ENCODE measurements around the gene SBNO1.

The SBNO1 gene

GRCh38 chr12:123399255-123399617, 34.6 kb upstream of the SBNO1 start:
- no peaks in the 10 kb centered on the region for H3K9me3 ChIP-seq (replicated peaks in 1 of 2; ENCODE audit: control insufficient read depth in 2 of 2, insufficient read depth in 1 of 2, low read depth in 1 of 2, low read length in 2 of 2)
- WGBS, 2 donors (ENCODE audit: extremely low coverage in 2 of 2, insufficient read length in 2 of 2, insufficient replicate concordance in 1 of 2), result no CpG with 5 or more reads among the region's 6 CpGs
- no peak overlapping the region for H3K23ac ChIP-seq (ENCODE audit: low read depth, low read length, poor library complexity)
- H4K8ac ChIP-seq (ENCODE audit: low read depth, low read length), result no peak overlapping the region
- H3K9ac ChIP-seq (ENCODE audit: low read depth, low read length, poor library complexity), result no peak overlapping the region
- no peak overlapping the region for H3K18ac ChIP-seq (ENCODE audit: low read length)
- no peak overlapping the region for H3K27ac ChIP-seq (replicated peaks; ENCODE audit: low read length)
- H3K4ac ChIP-seq (ENCODE audit: low read length), result no peak overlapping the region
- peaks cover 0 to 7% of the 10 kb centered on the region in 2 donors for H3K4me1 ChIP-seq (ENCODE audit: control insufficient read depth in 2 of 2, insufficient read depth in 1 of 2, low read depth in 1 of 2, low read length in 2 of 2)
- no peak overlapping the region for H2BK120ac ChIP-seq (ENCODE audit: low read depth, low read length)
- H3K14ac ChIP-seq (ENCODE audit: low read length), result no peak overlapping the region
- peaks cover 51 to 85% of the 10 kb centered on the region in 2 donors for H3K36me3 ChIP-seq (replicated peaks in 1 of 2; ENCODE audit: control insufficient read depth in 2 of 2, insufficient read depth in 2 of 2, low read length in 2 of 2)
- no peak overlapping the region for H2AFZ ChIP-seq (ENCODE audit: low read length)
- no peak overlapping the region for H3K4me2 ChIP-seq (ENCODE audit: insufficient read depth, low read length, poor library complexity, severe bottlenecking)
- no peak overlapping the region for H4K91ac ChIP-seq (ENCODE audit: low read depth, low read length, poor library complexity)
- H2AK5ac ChIP-seq (ENCODE audit: low read depth, low read length), result no peak overlapping the region
- H3K79me1 ChIP-seq (ENCODE audit: low read depth, low read length), result peaks cover 18% of the 10 kb centered on the region
- H2BK5ac ChIP-seq (ENCODE audit: low read length), result no peak overlapping the region
- H2BK15ac ChIP-seq (ENCODE audit: low read length), result no peak overlapping the region
- H3K27me3 ChIP-seq (ENCODE audit: control insufficient read depth in 3 of 3, insufficient read depth in 3 of 3, low read depth in 1 of 3, low read length in 3 of 3), result no peaks in the 10 kb centered on the region
- H3K4me3 ChIP-seq (ENCODE audit: low read length in 2 of 2), result no peak overlapping the region
- no peak overlapping the region for H2BK12ac ChIP-seq (ENCODE audit: low read length)
- DNase-seq (ENCODE audit: low spot score), result no peak

- peaks cover 18% of the 10 kb centered on the region for H3K79me1 ChIP-seq (ENCODE audit: low read depth, low read length)
- H3K4me1 ChIP-seq (ENCODE audit: control insufficient read depth in 2 of 2, insufficient read depth in 1 of 2, low read depth in 1 of 2, low read length in 2 of 2), result peaks cover 0 to 7% of the 10 kb centered on the region in 2 donors
- DNase-seq (ENCODE audit: low spot score), result no peak
- no CpG with 5 or more reads among the region's 14 CpGs for WGBS, 2 donors (ENCODE audit: extremely low coverage in 2 of 2, insufficient read length in 2 of 2, insufficient replicate concordance in 1 of 2)
- H3K14ac ChIP-seq (ENCODE audit: low read length), result no peak overlapping the region
- no peak overlapping the region for H2AK5ac ChIP-seq (ENCODE audit: low read depth, low read length)
- H4K91ac ChIP-seq (ENCODE audit: low read depth, low read length, poor library complexity), result no peak overlapping the region
- no peak overlapping the region for H2AFZ ChIP-seq (ENCODE audit: low read length)
- H3K4me2 ChIP-seq (ENCODE audit: insufficient read depth, low read length, poor library complexity, severe bottlenecking), result no peak overlapping the region
- H4K8ac ChIP-seq (ENCODE audit: low read depth, low read length), result no peak overlapping the region
- no peak overlapping the region for H3K18ac ChIP-seq (ENCODE audit: low read length)
- H2BK12ac ChIP-seq (ENCODE audit: low read length), result no peak overlapping the region
- peak overlapping the region; percentile 23 for H3K23ac ChIP-seq (ENCODE audit: low read depth, low read length, poor library complexity)
- no peak overlapping the region for H2BK120ac ChIP-seq (ENCODE audit: low read depth, low read length)
- H3K9ac ChIP-seq (ENCODE audit: low read depth, low read length, poor library complexity), result peak overlapping the region; percentile 16
- H2BK5ac ChIP-seq (ENCODE audit: low read length), result no peak overlapping the region
- H3K9me3 ChIP-seq (replicated peaks in 1 of 2; ENCODE audit: control insufficient read depth in 2 of 2, insufficient read depth in 1 of 2, low read depth in 1 of 2, low read length in 2 of 2), result no peaks in the 10 kb centered on the region
- no peak overlapping the region for H3K4ac ChIP-seq (ENCODE audit: low read length)
- H3K36me3 ChIP-seq (replicated peaks in 1 of 2; ENCODE audit: control insufficient read depth in 2 of 2, insufficient read depth in 2 of 2, low read length in 2 of 2), result peaks cover 48 to 83% of the 10 kb centered on the region in 2 donors
- H3K4me3 ChIP-seq (ENCODE audit: low read length in 2 of 2), result no peak overlapping the region
- H3K27ac ChIP-seq (replicated peaks; ENCODE audit: low read length), result no peak overlapping the region
- H2BK15ac ChIP-seq (ENCODE audit: low read length), result no peak overlapping the region
- H3K27me3 ChIP-seq (ENCODE audit: control insufficient read depth in 3 of 3, insufficient read depth in 3 of 3, low read depth in 1 of 3, low read length in 3 of 3), result no peaks in the 10 kb centered on the region
These were observed 34.1 kb upstream of the SBNO1 start for GRCh38 chr12:123398550-123399254.

- H4K8ac ChIP-seq (ENCODE audit: low read depth, low read length), result no peak overlapping the region
- no peak overlapping the region for H2BK5ac ChIP-seq (ENCODE audit: low read length)
- no peak overlapping the region for H2AFZ ChIP-seq (ENCODE audit: low read length)
- no CpG with 5 or more reads among the region's 10 CpGs for WGBS, 2 donors (ENCODE audit: extremely low coverage in 2 of 2, insufficient read length in 2 of 2, insufficient replicate concordance in 1 of 2)
- DNase-seq (ENCODE audit: low spot score), result no peak
- no peak overlapping the region for H3K4me3 ChIP-seq (ENCODE audit: low read length in 2 of 2)
- H3K79me1 ChIP-seq (ENCODE audit: low read depth, low read length), result peaks cover 18% of the 10 kb centered on the region
- H3K23ac ChIP-seq (ENCODE audit: low read depth, low read length, poor library complexity), result no peak overlapping the region
- H4K91ac ChIP-seq (ENCODE audit: low read depth, low read length, poor library complexity), result no peak overlapping the region
- no peak overlapping the region for H3K27ac ChIP-seq (replicated peaks; ENCODE audit: low read length)
- H2BK12ac ChIP-seq (ENCODE audit: low read length), result no peak overlapping the region
- H3K9ac ChIP-seq (ENCODE audit: low read depth, low read length, poor library complexity), result no peak overlapping the region
- no peak overlapping the region for H3K14ac ChIP-seq (ENCODE audit: low read length)
- no peak overlapping the region for H3K4ac ChIP-seq (ENCODE audit: low read length)
- H3K36me3 ChIP-seq (replicated peaks in 1 of 2; ENCODE audit: control insufficient read depth in 2 of 2, insufficient read depth in 2 of 2, low read length in 2 of 2), result peaks cover 43 to 83% of the 10 kb centered on the region in 2 donors
- no peak overlapping the region for H2AK5ac ChIP-seq (ENCODE audit: low read depth, low read length)
- H3K27me3 ChIP-seq (ENCODE audit: control insufficient read depth in 3 of 3, insufficient read depth in 3 of 3, low read depth in 1 of 3, low read length in 3 of 3), result no peaks in the 10 kb centered on the region
- H2BK120ac ChIP-seq (ENCODE audit: low read depth, low read length), result no peak overlapping the region
- H3K4me1 ChIP-seq (ENCODE audit: control insufficient read depth in 2 of 2, insufficient read depth in 1 of 2, low read depth in 1 of 2, low read length in 2 of 2), result peaks cover 0 to 7% of the 10 kb centered on the region in 2 donors
- H3K9me3 ChIP-seq (replicated peaks in 1 of 2; ENCODE audit: control insufficient read depth in 2 of 2, insufficient read depth in 1 of 2, low read depth in 1 of 2, low read length in 2 of 2), result no peaks in the 10 kb centered on the region
- no peak overlapping the region for H3K18ac ChIP-seq (ENCODE audit: low read length)
- no peak overlapping the region for H2BK15ac ChIP-seq (ENCODE audit: low read length)
- H3K4me2 ChIP-seq (ENCODE audit: insufficient read depth, low read length, poor library complexity, severe bottlenecking), result no peak overlapping the region
These were observed 33.5 kb upstream of the SBNO1 start for GRCh38 chr12:123398177-123398549.

DNA sequence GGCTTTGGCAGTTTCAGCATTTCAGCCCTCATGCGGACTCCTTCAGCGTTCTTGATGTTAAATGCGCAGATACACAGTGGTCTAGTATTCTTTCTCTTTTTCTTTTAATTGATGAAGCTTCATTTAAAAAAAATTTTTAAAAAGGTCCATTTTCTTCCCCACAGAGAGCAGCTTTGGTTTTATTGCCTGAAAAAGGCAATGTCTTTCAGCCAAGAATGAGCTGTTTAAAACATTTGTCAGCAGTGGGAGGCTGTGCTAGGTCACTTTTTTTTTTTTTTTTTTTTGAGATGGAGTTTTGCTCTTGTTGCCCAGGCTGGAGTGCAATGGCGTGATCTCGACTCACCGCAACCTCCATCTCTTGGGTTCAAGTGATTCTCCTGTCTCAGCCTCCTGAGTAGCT, 32.8 kb upstream of the SBNO1 start:
- H3K9me3 ChIP-seq (replicated peaks in 1 of 2; ENCODE audit: control insufficient read depth in 2 of 2, insufficient read depth in 1 of 2, low read depth in 1 of 2, low read length in 2 of 2), result no peaks in the 10 kb centered on the region
- no peak overlapping the region for H2AFZ ChIP-seq (ENCODE audit: low read length)
- peaks cover 18% of the 10 kb centered on the region for H3K79me1 ChIP-seq (ENCODE audit: low read depth, low read length)
- no peak overlapping the region for H3K23ac ChIP-seq (ENCODE audit: low read depth, low read length, poor library complexity)
- no peak overlapping the region for H3K18ac ChIP-seq (ENCODE audit: low read length)
- no peak overlapping the region for H3K9ac ChIP-seq (ENCODE audit: low read depth, low read length, poor library complexity)
- no peak overlapping the region for H3K4me2 ChIP-seq (ENCODE audit: insufficient read depth, low read length, poor library complexity, severe bottlenecking)
- H3K27me3 ChIP-seq (ENCODE audit: control insufficient read depth in 3 of 3, insufficient read depth in 3 of 3, low read depth in 1 of 3, low read length in 3 of 3), result no peaks in the 10 kb centered on the region
- no peak overlapping the region for H2BK15ac ChIP-seq (ENCODE audit: low read length)
- no CpG with 5 or more reads among the region's 6 CpGs for whole genome bisulfite sequencing, 2 donors (ENCODE audit: extremely low coverage in 2 of 2, insufficient read length in 2 of 2, insufficient replicate concordance in 1 of 2)
- no peak overlapping the region for H3K4me3 ChIP-seq (ENCODE audit: low read length in 2 of 2)
- peaks cover 0 to 6% of the 10 kb centered on the region in 2 donors for H3K4me1 ChIP-seq (ENCODE audit: control insufficient read depth in 2 of 2, insufficient read depth in 1 of 2, low read depth in 1 of 2, low read length in 2 of 2)
- peaks cover 38 to 83% of the 10 kb centered on the region in 2 donors for H3K36me3 ChIP-seq (replicated peaks in 1 of 2; ENCODE audit: control insufficient read depth in 2 of 2, insufficient read depth in 2 of 2, low read length in 2 of 2)
- no peak for DNase-seq (ENCODE audit: low spot score)
- H3K14ac ChIP-seq (ENCODE audit: low read length), result no peak overlapping the region
- H2BK12ac ChIP-seq (ENCODE audit: low read length), result no peak overlapping the region
- no peak overlapping the region for H4K91ac ChIP-seq (ENCODE audit: low read depth, low read length, poor library complexity)
- no peak overlapping the region for H4K8ac ChIP-seq (ENCODE audit: low read depth, low read length)
- H3K4ac ChIP-seq (ENCODE audit: low read length), result no peak overlapping the region
- no peak overlapping the region for H2BK120ac ChIP-seq (ENCODE audit: low read depth, low read length)
- H3K27ac ChIP-seq (replicated peaks; ENCODE audit: low read length), result no peak overlapping the region
- H2AK5ac ChIP-seq (ENCODE audit: low read depth, low read length), result no peak overlapping the region
- H2BK5ac ChIP-seq (ENCODE audit: low read length), result no peak overlapping the region
